Neural cell (in vitro differentiated cells): Measurements from ENCODE around the gene MAD2L2.

ENCODE experiments used
- CTCF ChIP-seq: fragments of 450-650 bp; IDR thresholded peaks from 2 replicates; pipeline ENCODE4 v1.5.1; 2014; ENCODE audit warnings: antibody characterized with exemption, mild to moderate bottlenecking, moderate library complexity; ENCODE audit not compliant: poor library complexity, severe bottlenecking
- EP300 ChIP-seq: fragments of 450-650 bp; conservative IDR thresholded peaks from 2 replicates; pipeline ENCODE4 v1.6.1; 2014; ENCODE audit warnings: antibody characterized with exemption, mild to moderate bottlenecking, moderate library complexity; ENCODE audit not compliant: poor library complexity, severe bottlenecking
- EZH2 ChIP-seq: fragments of 200-600, 300-800 bp; shearing (Covaris generic), sonication (generic); IDR thresholded peaks from 2 replicates; pipeline ENCODE4 v1.6.1; 2014; ENCODE audit warnings: antibody characterized with exemption, low read length, borderline replicate concordance, mild to moderate bottlenecking; ENCODE audit not compliant: insufficient read depth, poor library complexity, severe bottlenecking
- MXI1 ChIP-seq: fragments of 450-650 bp; conservative IDR thresholded peaks from 2 replicates; pipeline ENCODE4 v1.6.1; 2014; ENCODE audit warnings: antibody characterized with exemption, mild to moderate bottlenecking; ENCODE audit not compliant: poor library complexity, severe bottlenecking
- POLR2AphosphoS5 ChIP-seq: IDR thresholded peaks from 2 replicates; pipeline ENCODE4 v1.6.1; 2012
- RAD21 ChIP-seq: fragments of 450-650 bp; conservative IDR thresholded peaks from 2 replicates; pipeline ENCODE4 v1.6.1; 2014; ENCODE audit warnings: antibody characterized with exemption, mild to moderate bottlenecking, moderate library complexity
- TAF1 ChIP-seq: IDR thresholded peaks from 2 replicates; pipeline ENCODE4 v1.6.1; 2012; ENCODE audit warnings: low read depth

GRCh38 chr1:11645270-11645669, 35.7 kb downstream of the MAD2L2 start:
- TF ChIP-seq EP300, result no peak
- TF ChIP-seq CTCF, result no peak
- TF ChIP-seq EZH2, result no peak
- no peak for TF ChIP-seq POLR2AphosphoS5
- TF ChIP-seq MXI1, result no peak
- no peak for TF ChIP-seq RAD21
- no peak for TF ChIP-seq TAF1
